Prostate gland (tissue), 2 donors: ENCODE measurements around the gene RCOR3.

Experiments
- POLR2A ChIP-seq: fragments of 450-650 bp; IDR thresholded peaks from one replicate; pipeline ENCODE4 v1.6.1; 2016; ENCODE audit warnings: antibody characterized with exemption, mild to moderate bottlenecking
- POLR2AphosphoS5 ChIP-seq: sonication (generic); formaldehyde crosslinking; IDR thresholded peaks from one replicate; pipeline ENCODE4 v1.6.1; 2017; ENCODE audit warnings: antibody characterized with exemption
- TF ChIP-seq, protein P1 (sequence below), 4 experiments: fragments of 200-600 bp in 2 of 4; fragments of 450-650 bp in 2 of 4; sonication (generic) in 2 of 4; IDR thresholded peaks; 1 replicate in 3 of 4; 2 replicates in 1 of 4; pipeline ENCODE4 v1.5.1; 2016 to 2019; ENCODE audit warnings: antibody characterized with exemption in 4 of 4, mild to moderate bottlenecking in 2 of 4, moderate library complexity in 2 of 4

DNA sequence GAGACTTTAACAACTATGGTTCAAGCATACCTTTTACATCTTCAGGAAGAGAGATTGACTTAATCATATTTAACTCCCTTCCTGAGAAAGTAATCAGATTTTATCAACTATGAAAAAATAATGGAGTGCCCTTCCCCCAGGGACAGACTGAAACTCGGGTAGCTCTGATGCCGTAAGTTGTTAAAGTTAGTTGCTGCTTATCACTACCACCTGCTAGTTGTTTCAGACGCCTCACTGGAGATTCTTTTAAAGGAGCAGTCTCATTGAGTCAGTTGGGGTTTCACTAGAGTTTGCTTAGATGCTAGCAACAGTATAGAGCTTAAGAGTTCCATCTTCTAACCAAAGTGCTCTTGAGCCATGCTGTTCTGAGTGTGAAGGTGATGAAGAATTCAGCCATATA lies 50.5 kb downstream of the RCOR3 start:
- TF ChIP-seq, protein P1, sequence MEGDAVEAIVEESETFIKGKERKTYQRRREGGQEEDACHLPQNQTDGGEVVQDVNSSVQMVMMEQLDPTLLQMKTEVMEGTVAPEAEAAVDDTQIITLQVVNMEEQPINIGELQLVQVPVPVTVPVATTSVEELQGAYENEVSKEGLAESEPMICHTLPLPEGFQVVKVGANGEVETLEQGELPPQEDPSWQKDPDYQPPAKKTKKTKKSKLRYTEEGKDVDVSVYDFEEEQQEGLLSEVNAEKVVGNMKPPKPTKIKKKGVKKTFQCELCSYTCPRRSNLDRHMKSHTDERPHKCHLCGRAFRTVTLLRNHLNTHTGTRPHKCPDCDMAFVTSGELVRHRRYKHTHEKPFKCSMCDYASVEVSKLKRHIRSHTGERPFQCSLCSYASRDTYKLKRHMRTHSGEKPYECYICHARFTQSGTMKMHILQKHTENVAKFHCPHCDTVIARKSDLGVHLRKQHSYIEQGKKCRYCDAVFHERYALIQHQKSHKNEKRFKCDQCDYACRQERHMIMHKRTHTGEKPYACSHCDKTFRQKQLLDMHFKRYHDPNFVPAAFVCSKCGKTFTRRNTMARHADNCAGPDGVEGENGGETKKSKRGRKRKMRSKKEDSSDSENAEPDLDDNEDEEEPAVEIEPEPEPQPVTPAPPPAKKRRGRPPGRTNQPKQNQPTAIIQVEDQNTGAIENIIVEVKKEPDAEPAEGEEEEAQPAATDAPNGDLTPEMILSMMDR (IDR thresholded peaks at IDR 0.05), result no peak
- no peak for TF ChIP-seq POLR2A
- no peak for TF ChIP-seq POLR2AphosphoS5
